H1 (cell line): ENCODE data around the gene CD84. TPM values are rescaled to one million over a fixed set of nuclear protein-coding genes. Genes with fewer than 3 reads are reported as not detected.

ENCODE experiments used
- CTCF ChIA-PET: fragments of 300-600 bp; sonication (Branson Sonifier 250); formaldehyde crosslinking; loops from one replicate; lab custom pipeline; 2021; ENCODE audit not compliant: partially characterized antibody; lab: Charles Lee
- POLR2A ChIA-PET: fragments of 300-600 bp; sonication (Branson Sonifier 250); formaldehyde crosslinking; loops from one replicate; lab custom pipeline; 2021; ENCODE audit warnings: inconsistent platforms; ENCODE audit not compliant: partially characterized antibody; lab: Charles Lee
- DNase-seq, 2 experiments: peaks; one replicate each; pipeline versions ENCODE4 v3.0.0 to v3.0.0-alpha.2; 2010 to 2022; ENCODE audit warnings: low spot score in 2 of 2, low read depth in 1 of 2, mixed read lengths in 1 of 2
- FAIRE-seq: peaks from 2 replicates; lab custom pipeline; 2011; peaks lifted over from hg19 to GRCh38; lab: Jason Lieb, UNC
- H2AFZ ChIP-seq: 2 replicates; pipeline ENCODE4 v1.8.1; 2012; ENCODE audit warnings: low read length, inconsistent platforms
- H2AK5ac ChIP-seq: 2 replicates; pipeline ENCODE4 v1.6.1; 2013; ENCODE audit warnings: low read depth, low read length
- H2BK120ac ChIP-seq: replicated peaks from 2 replicates; pipeline ENCODE3; 2013; ENCODE audit warnings: low read depth, low read length, inconsistent platforms
- H2BK12ac ChIP-seq: 2 replicates; pipeline ENCODE4 v1.6.1; 2013; ENCODE audit warnings: low read depth, low read length
- H2BK15ac ChIP-seq: 2 replicates; pipeline ENCODE4 v1.6.1; 2013; ENCODE audit warnings: low read length
- H2BK20ac ChIP-seq: 2 replicates; pipeline ENCODE4 v1.6.1; 2013; ENCODE audit warnings: low read length
- H2BK5ac ChIP-seq: 2 replicates; pipeline ENCODE4 v1.6.1; 2013; ENCODE audit warnings: low read depth, low read length
- H3K14ac ChIP-seq: 2 replicates; pipeline ENCODE4 v1.6.1; 2013; ENCODE audit warnings: inconsistent platforms; ENCODE audit not compliant: insufficient read length
- H3K18ac ChIP-seq: 2 replicates; pipeline ENCODE4 v1.6.1; 2013; ENCODE audit warnings: low read length; ENCODE audit errors: extremely low read depth
- H3K23ac ChIP-seq: 2 replicates; pipeline ENCODE4 v1.6.1; 2013; ENCODE audit warnings: inconsistent platforms; ENCODE audit not compliant: insufficient read length
- H3K23me2 ChIP-seq: 2 replicates; pipeline ENCODE4 v1.6.1; 2013; ENCODE audit warnings: low read depth, low read length
- H3K27ac ChIP-seq: 2 replicates; pipeline ENCODE4 v1.6.1; 2011; ENCODE audit warnings: low read depth, low read length, inconsistent platforms
- H3K27me3 ChIP-seq, 4 experiments: replicated peaks in 1 of 4; 1 replicate in 1 of 4; 2 replicates in 3 of 4; pipeline versions ENCODE4 v1.6.1 to v1.8.1; 2011 to 2013; ENCODE audit warnings: low read length in 3 of 4, mild to moderate bottlenecking in 3 of 4, inconsistent platforms in 2 of 4, mixed read lengths in 2 of 4, moderate library complexity in 1 of 4; ENCODE audit not compliant: control insufficient read depth in 3 of 4, insufficient read depth in 3 of 4; ENCODE audit errors: extremely low read depth in 1 of 4
- H3K36me3 ChIP-seq, 4 experiments: 2 replicates each; pipeline versions ENCODE4 v1.6.1 to v1.8.1; 2011 to 2013; ENCODE audit warnings: mild to moderate bottlenecking in 4 of 4, low read length in 3 of 4, moderate library complexity in 2 of 4, control low read depth in 1 of 4, inconsistent platforms in 1 of 4; ENCODE audit not compliant: insufficient read depth in 4 of 4, control insufficient read depth in 2 of 4
- H3K4ac ChIP-seq: replicated peaks from 2 replicates; pipeline ENCODE3; 2013; ENCODE audit warnings: low read length, low read depth, mixed read lengths, inconsistent platforms; ENCODE audit not compliant: insufficient read length
- H3K4me1 ChIP-seq, 4 experiments: replicated peaks in 1 of 4; 1 replicate in 1 of 4; 2 replicates in 3 of 4; pipeline versions ENCODE4 v1.6.1 to v1.8.1; 2011 to 2013; ENCODE audit warnings: low read length in 3 of 4, inconsistent platforms in 2 of 4, mixed read lengths in 1 of 4; ENCODE audit not compliant: insufficient read depth in 4 of 4, control insufficient read depth in 3 of 4
- H3K4me2 ChIP-seq, 2 experiments: 2 replicates each; pipeline versions ENCODE4 v1.6.1 to v1.8.1; 2011 to 2013; ENCODE audit warnings: low read depth in 2 of 2, low read length in 2 of 2, control low read depth in 1 of 2, inconsistent platforms in 1 of 2, mild to moderate bottlenecking in 1 of 2; ENCODE audit not compliant: insufficient read depth in 1 of 2
- H3K4me3 ChIP-seq, 4 experiments: fragments of 200-600, 300-600 bp in 1 of 4; sonication (generic), shearing (Covaris generic), sonication (Bioruptor Twin) in 1 of 4; 2 replicates each; pipeline versions ENCODE4 v1.5.1 to v1.8.1; 2011 to 2016; ENCODE audit warnings: low read length in 4 of 4, low read depth in 3 of 4, control low read depth in 2 of 4, inconsistent platforms in 2 of 4, mild to moderate bottlenecking in 2 of 4, mixed read lengths in 1 of 4, moderate library complexity in 1 of 4; ENCODE audit not compliant: insufficient read depth in 2 of 4; ENCODE audit errors: extremely low read depth in 1 of 4
- H3K56ac ChIP-seq: replicated peaks from 2 replicates; pipeline ENCODE3; 2013; ENCODE audit warnings: low read depth, mild to moderate bottlenecking, mixed read lengths, low read length, inconsistent platforms; ENCODE audit not compliant: insufficient read length
- H3K79me1 ChIP-seq: 2 replicates; pipeline ENCODE4 v1.6.1; 2013; ENCODE audit warnings: low read depth, low read length, control low read depth
- H3K79me2 ChIP-seq, 2 experiments: 2 replicates each; pipeline versions ENCODE4 v1.6.1 to v1.8.1; 2012 to 2013; ENCODE audit warnings: low read length in 2 of 2, mild to moderate bottlenecking in 2 of 2, inconsistent platforms in 1 of 2; ENCODE audit not compliant: insufficient read depth in 2 of 2, control insufficient read depth in 1 of 2
- H3K9ac ChIP-seq, 4 experiments: replicated peaks in 1 of 4; 1 replicate in 1 of 4; 2 replicates in 3 of 4; pipeline versions ENCODE4 v1.6.1 to v1.8.1; 2011 to 2013; ENCODE audit warnings: low read depth in 3 of 4, low read length in 3 of 4, control low read depth in 2 of 4, mild to moderate bottlenecking in 2 of 4, moderate library complexity in 2 of 4, inconsistent platforms in 1 of 4; ENCODE audit errors: extremely low read depth in 1 of 4
- H3K9me3 ChIP-seq, 2 experiments: 2 replicates each; pipeline versions ENCODE4 v1.6.1 to v1.8.1; 2012 to 2013; ENCODE audit warnings: mild to moderate bottlenecking in 2 of 2, moderate library complexity in 2 of 2, control low read depth in 1 of 2, inconsistent platforms in 1 of 2, low read depth in 1 of 2, low read length in 1 of 2, mixed read lengths in 1 of 2; ENCODE audit not compliant: insufficient read depth in 2 of 2
- H4K20me1 ChIP-seq, 2 experiments: replicated peaks in 1 of 2; 2 replicates each; pipeline versions ENCODE3 to v1.8.1; 2011 to 2013; ENCODE audit warnings: inconsistent platforms in 2 of 2, low read length in 2 of 2, mild to moderate bottlenecking in 1 of 2; ENCODE audit not compliant: insufficient read depth in 2 of 2, control insufficient read depth in 1 of 2
- H4K5ac ChIP-seq: 2 replicates; pipeline ENCODE4 v1.6.1; 2013; ENCODE audit warnings: low read length, low read depth, mixed read lengths, inconsistent platforms; ENCODE audit not compliant: insufficient read length
- H4K8ac ChIP-seq: 2 replicates; pipeline ENCODE4 v1.8.0; 2013; ENCODE audit warnings: mild to moderate bottlenecking, moderate library complexity, low read length, inconsistent platforms; ENCODE audit not compliant: insufficient read depth; ENCODE audit errors: extremely low read depth
- H4K91ac ChIP-seq: replicated peaks from 2 replicates; pipeline ENCODE3; 2013; ENCODE audit warnings: low read length, mixed read lengths, inconsistent platforms; ENCODE audit not compliant: insufficient read length
- BCL11A ChIP-seq, 2 experiments: IDR thresholded peaks; one replicate each; pipeline ENCODE4 v1.6.1; 2011; ENCODE audit warnings: low read depth in 2 of 2, low read length in 2 of 2, mild to moderate bottlenecking in 2 of 2
- CEBPB ChIP-seq: IDR thresholded peaks from 2 replicates; pipeline ENCODE4 v1.6.1; 2012; ENCODE audit warnings: low read depth, low read length
- CHD2 ChIP-seq: IDR thresholded peaks from 2 replicates; pipeline ENCODE4 v1.6.1; 2012; ENCODE audit warnings: low read length, improper control_type of control experiment
- HDAC2 ChIP-seq, 2 experiments: fragments of 300-600 bp in 1 of 2; sonication (generic) in 1 of 2; IDR thresholded peaks; 2 replicates each; pipeline ENCODE4 v1.6.1; 2011 to 2012; ENCODE audit warnings: low read depth in 2 of 2, low read length in 2 of 2, mild to moderate bottlenecking in 2 of 2, moderate library complexity in 2 of 2, borderline replicate concordance in 1 of 2, inconsistent platforms in 1 of 2
- KDM1A ChIP-seq: fragments of 200-600, 300-600 bp; sonication (generic); IDR thresholded peaks from 2 replicates; pipeline ENCODE4 v1.7.1; 2016; ENCODE audit warnings: mild to moderate bottlenecking, low read length, borderline replicate concordance
- KDM4A ChIP-seq: IDR thresholded peaks from one replicate; pipeline ENCODE4 v1.7.1; 2012; ENCODE audit warnings: low read depth, mild to moderate bottlenecking, moderate library complexity, low read length, inconsistent platforms; ENCODE audit not compliant: severe bottlenecking
- KDM5A ChIP-seq: fragments of 200-600 bp; IDR thresholded peaks from 2 replicates; pipeline ENCODE4 v1.7.1; 2012; ENCODE audit warnings: mild to moderate bottlenecking, low read length, inconsistent platforms, mixed read lengths
- NRF1 ChIP-seq: IDR thresholded peaks from 2 replicates; pipeline ENCODE4 v1.6.1; 2011; ENCODE audit warnings: mild to moderate bottlenecking, low read depth, low read length, improper control_type of control experiment
- RBBP5 ChIP-seq: IDR thresholded peaks from 2 replicates; pipeline ENCODE4 v1.7.1; 2012; ENCODE audit warnings: low read depth, mild to moderate bottlenecking, inconsistent platforms, low read length, moderate library complexity, borderline replicate concordance
- RNF2 ChIP-seq: fragments of 200-900, 300-1000 bp; sonication (generic); IDR thresholded peaks from 2 replicates; pipeline ENCODE4 v1.7.1; 2016; ENCODE audit warnings: borderline replicate concordance, low read depth, mild to moderate bottlenecking, antibody characterized with exemption, low read length; ENCODE audit not compliant: poor library complexity, severe bottlenecking; ENCODE audit errors: missing control alignments
- SIN3A ChIP-seq, 2 experiments: IDR thresholded peaks in 1 of 2; conservative IDR thresholded peaks in 1 of 2; 2 replicates each; pipeline ENCODE4 v1.6.1; 2011 to 2012; ENCODE audit warnings: low read length in 2 of 2, improper control_type of control experiment in 1 of 2, low read depth in 1 of 2, mild to moderate bottlenecking in 1 of 2
- SP2 ChIP-seq: IDR thresholded peaks from 2 replicates; pipeline ENCODE4 v1.6.1; 2012; ENCODE audit warnings: mild to moderate bottlenecking, low read length, inconsistent platforms
- SRF ChIP-seq: IDR thresholded peaks from 2 replicates; pipeline ENCODE4 v1.6.1; 2011; ENCODE audit warnings: mild to moderate bottlenecking, low read depth, low read length, moderate library complexity
- TAF1 ChIP-seq: IDR thresholded peaks from 2 replicates; pipeline ENCODE4 v1.6.1; 2011; ENCODE audit warnings: mild to moderate bottlenecking, low read depth, low read length
- TCF12 ChIP-seq: IDR thresholded peaks from 2 replicates; pipeline ENCODE4 v1.6.1; 2011; ENCODE audit warnings: low read depth, mild to moderate bottlenecking, low read length
- WGBS, 2 experiments: shearing (Covaris generic) in 1 of 2; methylation state at CpG; one replicate each; pipeline versions ENCODE4 v1.1.6 to v1.1.7; 2013 to 2015; ENCODE audit warnings: low lambda C conversion rate in 2 of 2, mixed read lengths in 2 of 2, inconsistent platforms in 1 of 2, low coverage in 1 of 2, missing lambda C conversion rate in 1 of 2; ENCODE audit not compliant: insufficient replicate concordance in 2 of 2, insufficient coverage in 1 of 2, insufficient read length in 1 of 2; ENCODE audit errors: extremely low coverage in 1 of 2, missing lambda C conversion rate in 1 of 2; 5-methylcytosine and 5-hydroxymethylcytosine counted together
- polyA plus RNA-seq, 7 experiments: library from polyadenylated mRNA; depleted of rRNA in 3 of 7; stranded (reverse) in 5 of 7; unstranded in 2 of 7; fragments of >200 nt in 5 of 7; fragments of 200-250 nt in 2 of 7; gene quantifications; 1 replicate in 5 of 7; 2 replicates in 1 of 7; 4 replicates in 1 of 7; pipeline versions ENCODE4 v1.2.1 to v1.2.3, GENCODE V29; 2011 to 2013; ENCODE audit warnings: missing spikeins in 2 of 7, mixed read lengths in 2 of 7
- total RNA-seq: library from RNA; stranded (reverse); fragmentation: NEBNext Ultra II Directional; extraction: Animal tissue kit (Norgen Biotek cat#: 25700); gene quantifications from 2 replicates; pipeline ENCODE4 v1.2.1, GENCODE V29; 2021

CD84 gene
- total and polyA plus RNA-seq, 2 of the 8 experiments (the other 6 are each of a cell fraction or from before 2014, with no cell fraction given) = not detected

DNA sequence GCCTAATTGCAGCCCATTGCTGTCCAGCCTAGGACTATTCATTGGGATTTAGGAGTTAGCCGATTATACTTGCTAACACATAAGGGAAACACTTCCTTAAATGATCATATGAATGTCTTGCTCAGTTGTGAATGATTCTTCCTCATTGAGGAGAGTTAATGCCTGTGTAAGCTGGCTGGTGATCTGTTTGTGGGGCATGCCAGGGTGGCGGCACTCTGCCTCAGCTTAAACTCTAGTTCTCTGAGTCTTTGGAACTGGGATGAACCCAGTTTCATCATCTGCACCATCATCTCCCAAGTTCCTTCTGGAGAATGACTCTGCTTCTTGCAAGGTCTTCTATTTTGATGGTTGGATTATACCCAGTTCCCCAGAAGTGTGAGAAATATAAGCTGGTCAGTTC is 32.4 kb downstream of the CD84 start:
- Histone ChIP-seq H2BK20ac (no peak overlapping the region), H3K27ac (no peak overlapping the region), H4K8ac (no peak overlapping the region), H3K23ac (no peak overlapping the region), H4K20me1 (no peaks in the 10 kb centered on the region), H2AFZ (no peak overlapping the region), H2BK120ac (no peak overlapping the region), H3K4ac (no peak overlapping the region), H2BK15ac (no peak overlapping the region), H3K9ac (no peak overlapping the region), H4K91ac (no peak overlapping the region), H3K56ac (no peak overlapping the region), H3K14ac (no peak overlapping the region), H2BK12ac (no peak overlapping the region), H3K4me3 (no peak overlapping the region), H3K23me2 (no peaks in the 10 kb centered on the region), H4K5ac (no peak overlapping the region), H3K27me3 (no peaks in the 10 kb centered on the region), H3K79me1 (no peaks in the 10 kb centered on the region), H2AK5ac (no peak overlapping the region), H3K79me2 (no peaks in the 10 kb centered on the region), H3K18ac (no peak overlapping the region), H3K36me3 (no peaks in the 10 kb centered on the region), H2BK5ac (no peak overlapping the region), H3K4me2 (no peak overlapping the region), H3K9me3 (no peaks in the 10 kb centered on the region), H3K4me1 (no peaks in the 10 kb centered on the region)
- ChIA-PET POLR2A (no interaction called here), CTCF (interaction anchor here (0.9 to 5.7 kb wide), 6 partner anchors 12 to 135 kb away, joined by 3 to 49 read pairs (median 4); no protein-coding TSS in a partner anchor)
- no peak for DNase-seq
- WGBS, 2 experiments = 87% methylated on average over 2 of the region's 2 CpGs; no CpG with 5 or more reads in 1 of the 2 experiments
- no peak for FAIRE-seq
- TF ChIP-seq TAF1 (no peak), KDM5A (no peak), CEBPB (no peak), NRF1 (no peak), RBBP5 (no peak), CHD2 (no peak), KDM4A (no peak), SP2 (no peak), SIN3A (conservative IDR thresholded peaks at IDR 0.05 in 1 of 2, IDR thresholded peaks at IDR 0.05 in 1 of 2; ENCODE audit: low read depth in 1 of 2, low read length in 2 of 2) (no peak), SRF (no peak), HDAC2 (IDR thresholded peaks at IDR 0.05; ENCODE audit: borderline replicate concordance in 1 of 2, low read depth in 2 of 2, low read length in 2 of 2) (no peak), BCL11A (IDR thresholded peaks at IDR 0.05; ENCODE audit: low read depth in 2 of 2, low read length in 2 of 2) (no peak), TCF12 (no peak), RNF2 (no peak), KDM1A (no peak)
